Upper lobe of right lung (tissue), 1 donor: ENCODE data around the gene PSME4. TPM values are rescaled to one million over a fixed set of nuclear protein-coding genes. Genes with fewer than 3 reads are reported as not detected.
"Not testable (repeated sequence)": the region's sequence is repeated elsewhere in the genome, so short reads cannot be mapped to it uniquely, and the experiment has no call there.

ENCODE experiments used
- ATAC-seq: fragments of 200-7000 bp; cut with Tn5 transposase; one replicate; pipeline ENCODE4 v1.9.1; 2020; ENCODE audit warnings: mild to moderate bottlenecking, moderate library complexity
- DNase-seq: peaks from one replicate; pipeline ENCODE4 v3.0.0-alpha.2; 2020
- H3K27ac ChIP-seq: fragments of 200-600 bp; one replicate; pipeline ENCODE4 v1.8.0; 2022
- H3K27me3 ChIP-seq: fragments of 200-600 bp; one replicate; pipeline ENCODE4 v1.8.0; 2022; ENCODE audit warnings: mild to moderate bottlenecking
- H3K36me3 ChIP-seq: fragments of 200-600 bp; one replicate; pipeline ENCODE4 v1.8.0; 2022
- H3K4me1 ChIP-seq: fragments of 200-600 bp; one replicate; pipeline ENCODE4 v1.8.0; 2022
- H3K4me3 ChIP-seq: fragments of 200-600 bp; one replicate; pipeline ENCODE4 v1.8.0; 2022; ENCODE audit warnings: mild to moderate bottlenecking
- H3K9me3 ChIP-seq: fragments of 200-600 bp; one replicate; pipeline ENCODE4 v1.8.0; 2022
- CTCF ChIP-seq: fragments of 200-600 bp; IDR thresholded peaks from one replicate; pipeline ENCODE4 v1.8.0; 2022; ENCODE audit warnings: antibody characterized with exemption
- intact Hi-C: fragments of 100-400 bp; cut with DNase I; formaldehyde crosslinking; loops from one replicate; pipeline ENCODE4 v1.11.0; 2022
- total RNA-seq: library from RNA; stranded (reverse); fragmentation: NEBNext Ultra II Directional; extraction: Animal tissue kit (Norgen Biotek cat#: 25700); gene quantifications from one replicate; pipeline ENCODE4 v1.2.1, GENCODE V29; 2021
- donor health status: DM: no; HTN: yes; CAD: no; lungs with severe emphysema.

The PSME4 gene
- total RNA-seq, 1 donor from 2014 or later = 44.5 TPM

GRCh38 chr2:53941749-53942148 lies 29.0 kb downstream of the PSME4 start:
- DNase-seq (no peak), ATAC-seq (no peak)
- Histone ChIP-seq H3K4me3 (no peak overlapping the region), H3K9me3 (no peaks in the 10 kb centered on the region), H3K27me3 (no peaks in the 10 kb centered on the region), H3K27ac (no peak overlapping the region), H3K36me3 (peaks cover 54% of the 10 kb centered on the region), H3K4me1 (peaks cover 6% of the 10 kb centered on the region)
- intact Hi-C loops = no loop called here
- no peak for TF ChIP-seq CTCF

GRCh38 chr2:53939656-53940055 lies 31.1 kb downstream of the PSME4 start:
- ATAC-seq (no peak), DNase-seq (no peak)
- intact Hi-C loops = no loop called here
- H3K36me3 ChIP-seq = peaks cover 70% of the 10 kb centered on the region
- no peaks in the 10 kb centered on the region for H3K4me1 ChIP-seq
- no peaks in the 10 kb centered on the region for H3K9me3 ChIP-seq
- no peak for TF ChIP-seq CTCF
- H3K27me3 ChIP-seq = no peaks in the 10 kb centered on the region
- no peak overlapping the region for H3K27ac ChIP-seq
- no peak overlapping the region for H3K4me3 ChIP-seq

GRCh38 chr2:53938904-53939303 lies 31.9 kb downstream of the PSME4 start:
- Histone ChIP-seq H3K36me3 (peaks cover 77% of the 10 kb centered on the region), H3K4me1 (no peaks in the 10 kb centered on the region), H3K27ac (no peak overlapping the region), H3K9me3 (no peaks in the 10 kb centered on the region), H3K27me3 (no peaks in the 10 kb centered on the region), H3K4me3 (no peak overlapping the region)
- TF ChIP-seq CTCF = no peak
- DNase-seq (no peak), ATAC-seq (no peak)
- intact Hi-C loops = no loop called here

GRCh38 chr2:53933329-53933728 lies 37.5 kb downstream of the PSME4 start:
- DNase-seq = no peak
- Histone ChIP-seq H3K36me3 (peaks cover 98% of the 10 kb centered on the region), H3K27me3 (no peaks in the 10 kb centered on the region), H3K9me3 (no peaks in the 10 kb centered on the region), H3K27ac (no peak overlapping the region), H3K4me1 (no peaks in the 10 kb centered on the region), H3K4me3 (no peak overlapping the region)
- intact Hi-C loops = no loop called here
- no peak for ATAC-seq
- no peak for TF ChIP-seq CTCF

- H3K4me3 ChIP-seq, H3K27ac ChIP-seq, H3K9me3 ChIP-seq, H3K27me3 ChIP-seq, DNase-seq, H3K4me1 ChIP-seq, ATAC-seq, intact Hi-C loops: not testable (repeated sequence)
- peaks cover 94% of the 10 kb centered on the region for H3K36me3 ChIP-seq
Observed at GRCh38 chr2:53926321-53926720, 44.5 kb downstream of the PSME4 start.

GRCh38 chr2:53913721-53914120 lies 57.1 kb downstream of the PSME4 start:
- Histone ChIP-seq H3K4me3 (no peak overlapping the region), H3K27me3 (no peaks in the 10 kb centered on the region), H3K4me1 (no peaks in the 10 kb centered on the region), H3K36me3 (peaks cover 79% of the 10 kb centered on the region), H3K9me3 (no peaks in the 10 kb centered on the region), H3K27ac (no peak overlapping the region)
- ATAC-seq (no peak), DNase-seq (no peak)
- no peak for TF ChIP-seq CTCF
- intact Hi-C loops = no loop called here
